Peyer's patch (tissue), 4 donors: ENCODE measurements around the gene CD82.

Experiments used
- CTCF ChIP-seq, 6 experiments: fragments of 450-650 bp in 4 of 6; fragments of 200-600 bp in 2 of 6; sonication (generic) in 1 of 6; IDR thresholded peaks; one replicate each; pipeline ENCODE4 v1.5.1; 2017 to 2019; ENCODE audit warnings: antibody characterized with exemption in 6 of 6, mild to moderate bottlenecking in 3 of 6, moderate library complexity in 1 of 6
- POLR2A ChIP-seq, 2 donors: fragments of 450-650 bp; IDR thresholded peaks; one replicate each; pipeline ENCODE4 v1.5.1; 2017; ENCODE audit warnings: antibody characterized with exemption in 2 of 2, mild to moderate bottlenecking in 2 of 2, moderate library complexity in 2 of 2

DNA sequence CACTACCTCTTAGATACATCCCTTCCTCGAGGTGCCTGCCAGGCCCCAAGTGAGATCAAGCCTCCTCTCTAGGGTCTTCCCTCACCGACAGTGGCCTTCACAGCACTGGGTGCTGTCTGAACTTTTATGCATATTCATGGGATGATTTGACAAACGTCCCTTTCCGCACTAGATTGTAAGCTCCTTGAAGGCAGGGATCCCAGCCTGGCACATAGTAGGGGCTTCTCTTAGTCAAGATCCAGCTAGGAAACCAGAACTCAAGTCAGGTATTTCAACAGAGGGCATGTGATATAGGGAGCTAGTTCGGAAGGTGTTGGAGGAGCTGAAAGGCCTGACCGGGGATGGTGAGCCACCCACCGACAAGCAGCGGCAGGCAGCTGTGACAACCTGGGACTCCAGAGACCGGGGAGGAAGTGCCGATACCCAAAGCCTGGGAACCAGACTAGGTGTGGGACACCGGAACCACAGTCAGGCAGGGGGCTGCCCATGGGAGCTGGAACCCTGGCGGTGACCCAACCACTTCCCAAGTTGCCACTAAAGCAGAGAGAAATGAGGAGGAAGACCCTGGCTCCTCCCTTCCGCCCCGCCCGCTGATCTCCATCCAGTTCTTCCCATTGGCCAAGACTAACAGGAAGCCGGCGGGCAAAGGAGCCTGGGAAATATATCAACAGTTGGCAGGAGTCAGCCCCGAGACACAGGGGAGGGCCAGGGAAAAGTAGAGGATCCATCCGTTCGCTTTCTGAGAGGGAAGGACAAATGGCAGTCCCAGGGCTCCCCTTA, 39.8 kb upstream of the CD82 start:
- TF ChIP-seq CTCF (IDR thresholded peaks at IDR 0.05) (no peak), POLR2A (IDR thresholded peaks at IDR 0.05) (no peak)
